ENCODE measurements around the gene SNHG17.
"Not testable (repeated sequence)": the region's sequence is repeated elsewhere in the genome, so short reads cannot be mapped to it uniquely, and the experiment has no call there.

Gene SNHG17

DNA sequence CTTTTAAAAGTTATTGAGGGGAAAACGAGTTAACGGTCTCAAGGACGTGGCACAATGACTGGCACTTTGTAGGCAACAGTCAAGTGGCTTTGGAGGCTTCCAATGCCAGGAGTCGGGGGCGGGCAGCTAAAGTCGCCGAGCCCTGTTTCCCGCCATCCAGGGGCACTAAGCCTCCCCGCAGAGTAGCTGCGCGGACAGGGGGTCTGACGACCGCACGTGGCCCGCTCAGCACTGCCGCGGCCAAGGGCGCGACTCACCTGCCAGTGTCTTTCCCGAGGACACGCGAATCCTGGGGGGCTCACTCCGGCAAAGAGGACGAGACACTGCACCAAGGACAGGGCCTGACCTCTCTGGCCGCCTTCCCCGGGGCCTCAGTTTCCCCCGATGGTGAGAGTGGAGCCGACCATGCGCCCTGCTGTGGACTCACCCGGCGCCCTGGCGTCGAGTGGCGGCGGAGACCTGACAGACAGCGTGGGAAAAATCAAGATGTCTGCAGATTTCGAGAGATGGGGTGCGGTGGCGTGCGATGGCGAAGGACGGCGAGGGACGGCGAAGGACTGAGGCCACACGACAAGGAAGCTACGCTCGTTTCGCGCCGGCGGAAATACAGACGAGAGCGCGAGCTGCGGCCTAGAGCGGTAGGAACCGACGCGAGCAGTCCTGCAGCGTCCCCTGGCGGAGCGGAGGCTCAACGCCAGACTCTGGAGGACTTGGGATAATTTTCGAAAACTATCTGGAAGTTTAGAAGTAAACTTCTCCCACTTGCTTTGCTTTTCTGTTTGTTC lies at the start of gene SNHG17:
SNHG17 (minus strand) TSS at position 559 of the 785 bp plus-strand sequence.
- DNase-seq, result peak; percentile 95

DNA sequence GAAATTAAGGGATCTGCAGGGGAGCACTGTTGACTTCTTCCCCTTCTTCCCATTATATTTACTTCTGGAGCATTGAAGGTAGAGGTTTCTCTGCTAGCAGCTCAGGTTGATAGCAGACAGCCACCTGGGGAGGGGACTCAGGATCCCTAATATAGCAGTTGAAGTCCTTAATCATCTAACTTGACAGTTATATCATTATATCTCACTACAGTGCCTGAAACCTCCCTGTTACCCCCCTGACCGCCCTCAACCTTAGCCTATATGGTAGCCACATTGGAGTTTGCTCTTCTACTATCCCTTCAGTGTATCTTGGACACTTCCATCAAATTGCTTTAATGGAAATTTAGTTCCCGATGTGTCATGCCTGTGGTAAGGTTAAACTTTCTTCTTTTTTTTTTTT lies 44.5 kb upstream of the SNHG17 start:
- DNase-seq, result no peak

DNA sequence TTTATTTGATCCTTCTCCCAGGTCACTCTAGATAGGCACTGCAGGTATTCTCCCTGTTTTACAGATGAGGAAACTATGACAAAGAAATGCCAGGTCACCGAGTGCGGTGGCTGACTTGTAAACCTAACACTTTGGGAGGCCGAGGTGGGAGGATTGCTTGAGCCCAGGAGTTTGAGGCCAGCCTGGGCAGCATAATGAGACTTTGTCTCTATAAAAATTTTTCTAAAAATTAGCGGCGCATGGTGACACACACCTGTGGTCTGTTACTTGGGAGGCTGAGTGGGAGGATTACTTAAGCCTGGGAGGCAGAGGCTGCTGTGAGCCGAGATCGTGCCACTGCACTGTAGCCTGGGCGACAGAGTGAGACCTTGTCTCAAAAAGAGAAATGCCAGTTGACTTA lies 42.6 kb upstream of the SNHG17 start:
- no peak for DNase-seq

DNA sequence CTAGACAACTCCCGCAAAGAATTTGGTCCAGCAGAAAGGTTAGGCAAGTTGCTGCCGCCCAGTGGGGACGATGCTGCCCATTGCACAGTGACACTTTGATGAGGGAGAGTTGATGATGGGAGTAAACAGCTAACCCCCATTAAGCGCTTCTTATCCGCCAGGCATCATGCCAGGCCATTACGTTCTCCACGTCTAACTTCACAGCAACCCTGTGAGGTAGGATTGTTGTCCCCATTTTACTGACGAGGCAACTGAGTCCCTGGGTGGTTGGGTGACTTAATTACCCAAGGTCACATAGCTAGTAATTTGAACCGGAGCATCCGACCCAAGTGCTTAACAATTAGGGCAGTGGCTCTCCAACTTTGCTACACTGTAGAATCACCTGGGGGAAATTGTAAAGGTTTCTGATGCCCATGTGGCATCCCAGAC lies 38.3 kb upstream of the SNHG17 start:
- no peak for DNase-seq

DNA sequence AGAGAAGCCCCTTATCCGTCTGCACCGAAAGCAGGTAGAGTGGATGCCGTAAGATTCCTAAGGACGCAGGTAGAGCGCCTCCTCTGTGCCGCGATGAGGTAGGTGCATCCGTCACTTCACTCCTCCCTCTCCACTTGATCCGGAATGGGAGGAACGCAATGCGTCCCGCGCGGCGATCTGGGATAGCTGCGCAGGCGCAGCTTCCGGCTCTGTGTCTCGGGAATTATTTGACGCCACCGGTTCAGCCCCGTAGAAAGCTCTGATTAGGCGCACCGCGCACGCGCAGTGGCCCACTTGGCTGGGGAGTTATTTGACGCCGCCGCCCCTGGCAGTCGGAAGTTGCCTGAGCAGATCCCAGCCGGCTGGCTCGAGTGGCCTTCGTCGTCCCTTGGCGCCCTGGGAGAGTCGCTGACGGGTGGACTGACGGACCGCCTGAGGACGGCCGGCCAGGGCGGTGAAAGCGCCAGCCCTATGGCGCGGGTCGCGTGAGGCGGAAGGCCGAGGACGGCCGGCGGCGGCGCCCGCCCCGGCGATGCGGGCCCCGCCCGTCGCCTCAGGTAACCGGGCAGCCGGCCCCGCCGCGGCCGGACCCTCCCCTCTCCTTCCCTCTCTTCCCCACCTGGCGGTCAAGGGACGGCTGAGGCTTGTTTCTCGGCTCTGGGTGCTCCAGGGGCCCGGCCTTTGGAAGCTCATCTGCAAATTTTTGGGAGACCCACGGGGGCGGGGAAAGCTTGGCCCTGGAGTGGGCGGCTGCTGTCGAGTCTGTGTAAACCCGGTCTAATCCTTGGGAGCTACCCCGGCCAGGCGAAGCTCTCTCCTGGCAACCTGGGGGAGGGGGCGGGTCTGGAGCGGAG lies 37.6 kb upstream of the SNHG17 start, which contains the start of gene RALGAPB:
RALGAPB (plus strand) TSS at position 331 of the 854 bp plus-strand sequence. CDS start 15,590 bp downstream, outside the sequence.
- peak; percentile 98 for DNase-seq

DNA sequence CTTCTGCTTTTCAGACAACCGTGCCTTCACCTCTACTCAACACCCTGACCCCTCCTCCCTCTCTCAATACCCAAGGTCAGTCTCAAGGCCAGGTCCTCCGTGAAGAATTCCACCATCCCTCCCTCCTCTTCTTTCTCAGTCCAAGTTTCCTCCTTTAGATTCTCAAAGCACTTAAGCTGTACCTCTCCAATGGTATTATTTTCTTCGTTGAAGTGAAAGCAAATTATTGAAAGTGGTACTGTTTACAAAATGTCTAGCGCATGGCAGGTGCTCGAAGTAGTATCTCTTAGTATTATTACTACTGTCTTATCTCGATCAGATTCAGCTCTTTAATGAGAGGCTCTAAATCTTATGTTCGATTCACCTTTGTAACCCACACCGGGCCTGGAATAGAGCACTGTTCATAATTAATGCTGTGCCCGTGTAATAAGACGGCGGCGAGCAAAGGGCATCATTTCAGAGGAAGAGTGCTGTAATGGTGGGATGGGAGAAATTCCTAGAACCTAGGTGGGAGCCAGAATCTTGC lies 36.9 kb upstream of the SNHG17 start:
- no peak for DNase-seq

DNA sequence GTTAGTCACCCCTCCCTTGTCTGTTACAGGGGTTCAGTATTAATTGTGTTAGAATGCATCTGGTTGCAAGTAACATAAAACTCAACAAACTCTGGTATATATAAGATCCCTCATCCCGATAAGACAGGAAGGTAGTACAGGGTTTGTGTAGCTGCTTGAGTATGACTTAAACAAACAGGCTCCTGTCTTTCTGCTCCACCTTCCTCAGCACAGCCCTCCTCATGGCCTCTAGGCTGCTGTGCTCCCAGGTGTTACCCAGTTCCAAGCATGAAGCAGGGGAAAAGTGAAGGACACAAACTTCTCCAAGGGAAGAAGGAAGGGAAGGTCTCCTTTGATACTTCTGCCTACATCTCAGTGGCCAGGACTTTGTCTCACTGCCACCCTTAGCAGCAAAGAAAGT lies 36.1 kb upstream of the SNHG17 start:
- DNase-seq, result no peak

DNA sequence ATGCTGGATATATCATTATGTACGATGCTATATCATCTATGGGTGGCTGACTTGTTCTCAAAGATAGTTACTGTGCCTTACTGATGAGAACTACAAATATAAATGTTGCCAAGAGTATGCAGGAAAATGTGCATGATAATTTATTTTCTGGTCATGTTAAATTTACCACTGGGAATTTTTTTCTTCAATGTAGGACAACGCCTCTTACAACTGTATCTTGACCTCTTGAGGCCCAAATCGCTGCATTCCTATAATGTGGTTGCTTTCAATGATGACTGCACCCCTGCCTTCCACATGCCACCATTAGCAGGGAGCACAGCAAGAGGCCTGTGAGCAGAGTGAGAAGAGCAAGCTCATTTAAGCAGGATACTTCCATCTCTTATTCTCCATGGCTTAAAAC lies 31.9 kb upstream of the SNHG17 start:
- DNase-seq, result no peak

DNA sequence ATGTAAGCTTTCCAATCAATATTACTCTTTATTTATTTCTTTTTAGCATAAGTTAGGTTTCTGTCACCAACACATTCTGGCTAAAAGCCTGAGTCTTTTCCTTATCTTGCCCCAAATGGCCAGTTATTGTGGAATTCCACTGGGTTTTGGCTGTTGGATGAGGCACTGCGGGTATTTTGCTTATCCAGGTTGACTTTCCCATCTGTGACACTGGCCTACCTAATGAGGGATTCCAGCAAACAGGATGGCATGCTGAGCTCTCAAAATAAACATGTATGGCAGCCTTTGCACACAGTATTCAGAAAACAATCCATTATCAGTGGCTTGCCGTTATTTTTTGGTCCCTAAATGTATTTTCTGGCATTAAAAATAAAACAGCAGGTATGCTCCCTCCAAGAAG lies 31.0 kb upstream of the SNHG17 start:
- DNase-seq, result no peak

DNA sequence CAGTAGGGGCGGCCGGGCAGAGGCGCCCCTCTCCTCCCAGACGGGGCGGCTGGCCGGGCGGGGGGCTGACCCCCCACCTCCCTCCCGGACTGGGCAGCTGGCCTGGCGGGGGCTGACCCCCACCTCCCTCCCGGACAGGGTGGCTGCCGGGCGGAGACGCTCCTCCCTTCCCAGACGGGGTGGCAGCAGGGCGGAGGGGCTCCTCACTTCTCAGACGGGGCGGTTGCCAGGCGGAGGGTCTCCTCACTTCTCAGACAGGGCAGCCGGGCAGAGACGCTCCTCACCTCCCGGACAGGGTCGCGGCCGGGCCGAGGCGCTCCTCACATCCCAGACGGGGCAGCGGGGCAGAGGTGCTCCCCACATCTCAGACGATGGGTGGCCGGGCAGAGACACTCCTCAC lies 26.4 kb upstream of the SNHG17 start:
- not testable (repeated sequence) for DNase-seq

DNA sequence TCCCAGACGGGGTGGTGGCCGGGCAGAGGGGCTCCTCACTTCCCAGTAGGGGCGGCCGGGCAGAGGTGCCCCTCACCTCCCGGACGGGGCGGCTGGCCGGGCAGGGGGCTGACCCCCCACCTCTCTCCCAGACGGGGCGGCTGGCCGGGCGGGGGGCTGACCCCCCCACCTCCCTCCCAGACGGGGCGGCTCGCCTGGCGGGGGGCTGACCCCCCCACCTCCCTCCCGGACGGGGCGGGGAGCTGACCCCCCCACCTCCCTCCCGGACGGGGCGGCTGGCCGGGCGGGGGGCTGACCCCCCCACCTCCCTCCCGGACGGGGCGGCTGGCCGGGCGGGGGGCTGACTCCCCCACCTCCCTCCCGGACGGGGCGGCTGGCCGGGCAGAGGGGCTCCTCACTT lies 26.0 kb upstream of the SNHG17 start:
- not testable (repeated sequence) for DNase-seq

DNA sequence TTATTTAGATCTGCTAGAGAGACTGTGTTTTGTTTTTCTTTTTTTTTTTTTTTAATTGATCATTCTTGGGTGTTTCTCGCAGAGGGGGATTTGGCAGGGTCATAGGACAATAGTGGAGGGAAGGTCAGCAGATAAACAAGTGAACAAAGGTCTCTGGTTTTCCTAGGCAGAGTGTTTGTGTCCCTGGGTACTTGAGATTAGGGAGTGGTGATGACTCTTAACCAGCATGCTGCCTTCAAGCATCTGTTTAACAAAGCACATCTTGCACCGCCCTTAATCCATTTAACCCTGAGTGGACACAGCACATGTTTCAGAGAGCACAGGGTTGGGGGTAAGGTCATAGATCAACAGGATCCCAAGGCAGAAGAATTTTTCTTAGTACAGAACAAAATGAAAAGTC lies 25.5 kb upstream of the SNHG17 start:
- not testable (repeated sequence) for DNase-seq

DNA sequence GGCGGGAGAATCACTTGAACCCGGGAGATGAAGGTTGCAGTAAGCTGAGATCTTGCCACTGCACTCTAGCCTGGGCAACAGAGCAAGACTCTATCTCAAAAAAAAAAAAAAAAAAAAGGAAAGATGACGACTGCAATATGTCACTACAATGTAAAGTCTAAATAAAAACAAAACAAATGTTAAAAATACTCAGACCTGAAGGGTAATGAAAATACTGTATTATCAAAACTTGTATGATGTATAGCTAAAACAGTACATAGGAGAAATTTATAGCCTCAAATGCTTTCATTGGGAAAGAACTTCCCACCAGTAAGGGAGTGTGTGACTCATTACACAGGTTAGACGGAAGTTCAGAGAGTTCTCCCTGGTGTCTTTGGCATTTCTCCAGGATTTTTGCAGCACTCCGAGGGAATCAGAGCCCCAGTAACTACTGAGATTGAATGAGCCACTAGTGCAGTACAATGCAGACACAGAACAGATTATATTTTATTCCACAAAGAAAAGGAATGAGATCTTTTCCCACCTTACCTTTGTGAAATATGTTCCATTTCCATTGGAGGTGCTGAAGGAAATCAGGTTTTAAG lies 25.0 kb upstream of the SNHG17 start:
- peak; percentile 16 for DNase-seq

DNA sequence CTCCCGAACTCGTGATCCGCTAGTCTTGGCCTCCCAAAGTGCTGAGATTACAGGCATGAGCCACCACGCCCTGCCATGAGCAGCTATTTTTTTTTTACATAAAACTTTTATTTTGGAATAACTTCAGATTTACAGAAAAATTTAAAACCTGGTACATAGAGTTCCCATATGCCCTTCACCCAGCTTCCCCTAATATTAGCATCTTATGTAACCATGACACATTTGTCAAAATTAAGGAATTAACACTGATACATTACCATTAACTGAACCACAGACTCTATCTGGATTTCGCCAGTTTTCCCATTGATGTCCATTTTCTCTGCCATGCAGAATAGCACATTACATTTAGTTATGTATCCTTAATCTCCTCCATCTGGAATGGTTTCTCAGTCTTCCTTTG lies 23.2 kb upstream of the SNHG17 start:
- DNase-seq, result no peak

DNA sequence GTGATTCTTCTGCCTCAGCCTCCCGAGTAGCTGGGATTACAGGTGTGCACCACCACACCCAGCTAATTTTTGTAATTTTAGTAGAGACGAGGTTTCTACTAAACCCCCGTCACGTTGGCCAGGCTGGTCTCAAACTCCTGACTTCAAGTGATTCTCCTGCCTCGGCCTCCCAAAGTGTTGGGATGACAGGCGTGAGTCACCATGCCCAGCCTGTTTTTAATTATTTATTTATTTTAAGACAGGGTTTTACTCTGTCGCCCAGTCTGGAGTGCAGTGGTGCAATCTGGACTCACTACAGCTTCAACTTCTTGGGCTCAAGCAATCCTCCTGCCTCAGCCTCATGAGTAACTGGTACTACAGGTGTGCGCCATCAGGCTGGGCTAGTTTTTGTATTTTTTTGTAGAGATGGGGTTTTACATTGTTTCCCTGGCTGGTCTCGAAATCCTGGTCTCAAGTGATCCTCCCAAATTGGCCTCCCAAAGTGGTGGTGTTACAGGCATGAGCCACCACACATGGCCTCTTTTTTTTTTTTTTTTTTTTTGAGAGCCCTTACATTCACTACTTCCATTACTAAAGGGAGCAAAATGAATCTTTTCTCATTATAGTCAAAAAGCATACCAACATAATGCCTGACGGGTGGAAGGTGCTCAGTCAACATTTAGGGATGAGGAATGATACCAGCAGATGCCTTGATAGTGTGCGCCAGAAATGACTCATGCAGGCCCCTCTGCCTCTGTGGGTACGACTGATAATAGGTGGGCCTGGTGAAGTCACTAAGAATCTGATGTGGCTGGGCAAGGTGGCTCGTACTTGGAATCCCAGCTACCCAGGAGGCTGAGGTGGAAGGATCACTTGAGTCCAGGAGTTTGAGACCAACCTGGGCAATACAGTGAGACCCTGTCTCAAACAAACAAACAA lies 19.7 kb upstream of the SNHG17 start:
- DNase-seq, result no peak

DNA sequence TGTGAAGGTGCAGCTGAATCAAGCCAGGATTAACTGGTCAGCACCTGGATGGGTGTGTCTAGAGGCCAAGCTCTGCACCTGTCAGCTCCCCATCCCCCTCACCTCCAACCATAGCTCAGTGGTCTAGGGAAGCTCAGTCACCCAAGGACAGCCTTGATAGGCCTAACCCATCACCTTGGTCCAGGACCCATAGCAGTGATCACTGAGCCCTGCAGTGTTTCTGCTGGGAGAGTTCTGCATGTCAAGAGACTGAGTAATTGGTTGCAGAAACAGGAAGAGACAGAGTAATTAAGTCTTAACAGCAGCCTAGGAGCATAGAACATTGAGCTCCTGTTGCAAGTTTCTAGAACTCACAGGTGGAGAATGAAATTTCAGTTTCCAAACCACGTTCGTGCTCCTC lies 18.8 kb upstream of the SNHG17 start:
- peak; percentile 22 for DNase-seq

DNA sequence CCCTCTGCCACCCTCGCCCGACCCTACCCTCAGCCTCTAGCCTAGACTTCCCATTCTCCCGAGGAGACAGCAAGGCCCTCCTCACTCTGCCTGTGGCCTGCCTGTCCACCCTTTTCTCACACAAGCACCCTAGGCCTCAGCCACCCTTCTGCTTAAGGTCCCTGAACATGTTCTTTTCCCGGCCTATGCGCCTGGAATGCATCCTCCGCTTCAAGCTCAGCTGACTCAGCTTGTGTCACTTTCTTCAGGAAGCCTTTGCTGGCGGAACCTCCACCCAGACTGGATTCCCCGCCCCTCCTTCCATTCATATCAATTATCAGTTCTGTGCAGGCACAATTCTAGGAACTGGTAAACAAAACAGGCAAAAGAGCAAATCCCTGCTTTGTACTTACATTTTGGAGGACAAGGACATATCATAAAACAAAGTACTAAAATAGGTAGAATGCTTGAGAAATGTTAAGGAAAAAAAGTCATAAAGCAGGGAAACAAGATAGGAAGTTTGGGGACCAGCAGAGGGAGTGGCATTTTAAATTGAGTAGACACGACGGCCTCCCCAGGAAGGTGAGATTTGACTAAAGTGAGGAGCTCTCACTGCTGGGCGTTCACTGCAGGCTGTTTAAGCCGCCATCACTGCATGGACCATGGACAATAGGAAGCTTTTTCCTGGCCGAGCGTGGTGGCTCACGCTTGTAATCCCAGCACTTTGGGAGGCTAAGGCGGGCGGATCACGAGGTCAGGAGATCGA lies 17.9 kb upstream of the SNHG17 start:
- no peak for DNase-seq

DNA sequence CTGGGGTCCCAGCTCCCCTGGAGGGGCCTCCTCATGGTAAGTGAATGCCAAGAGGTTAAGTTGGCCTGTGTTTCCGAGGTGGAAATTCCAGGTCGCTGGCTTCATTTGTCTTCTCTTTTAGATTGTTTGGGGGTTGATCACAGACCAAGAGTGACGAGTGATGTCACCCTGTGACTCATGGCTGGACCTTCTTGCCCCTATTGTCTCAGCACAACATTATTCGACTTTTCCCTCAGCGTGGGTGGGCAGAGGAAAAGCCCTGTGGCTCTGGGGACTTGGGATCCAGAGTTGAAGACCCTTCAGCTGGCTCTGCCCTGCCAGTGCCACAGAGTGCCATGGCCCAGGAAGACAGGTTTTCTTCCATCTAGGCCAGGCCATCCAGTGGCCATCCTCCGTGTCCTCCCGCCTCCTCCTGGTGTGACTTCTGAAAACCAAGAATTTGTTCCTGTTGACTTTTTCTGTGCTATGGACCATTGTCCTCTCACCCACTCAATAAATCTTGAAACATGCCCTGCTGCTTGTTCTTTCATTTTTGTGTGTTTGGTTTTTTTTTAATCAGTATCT lies 15.4 kb upstream of the SNHG17 start:
- DNase-seq, result no peak

DNA sequence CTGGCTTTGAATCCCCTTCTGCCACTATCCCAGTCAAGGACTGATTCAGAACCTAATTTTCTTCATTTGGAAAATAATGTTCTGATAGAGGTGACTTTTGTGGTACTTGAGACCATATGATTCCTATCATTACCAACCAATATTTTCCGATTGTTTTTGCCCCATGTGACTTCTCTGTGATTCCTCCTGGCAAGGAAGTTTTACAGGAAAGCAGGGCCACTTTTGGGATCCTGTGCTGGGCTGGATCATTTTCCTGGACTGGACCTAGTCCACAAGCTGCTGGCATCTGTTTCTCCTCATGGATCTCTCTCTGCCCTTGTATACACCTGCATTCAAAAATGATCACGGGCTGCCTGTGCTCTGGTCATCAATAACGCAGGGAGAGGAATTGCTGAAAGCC lies 13.9 kb upstream of the SNHG17 start:
- no peak for DNase-seq

DNA sequence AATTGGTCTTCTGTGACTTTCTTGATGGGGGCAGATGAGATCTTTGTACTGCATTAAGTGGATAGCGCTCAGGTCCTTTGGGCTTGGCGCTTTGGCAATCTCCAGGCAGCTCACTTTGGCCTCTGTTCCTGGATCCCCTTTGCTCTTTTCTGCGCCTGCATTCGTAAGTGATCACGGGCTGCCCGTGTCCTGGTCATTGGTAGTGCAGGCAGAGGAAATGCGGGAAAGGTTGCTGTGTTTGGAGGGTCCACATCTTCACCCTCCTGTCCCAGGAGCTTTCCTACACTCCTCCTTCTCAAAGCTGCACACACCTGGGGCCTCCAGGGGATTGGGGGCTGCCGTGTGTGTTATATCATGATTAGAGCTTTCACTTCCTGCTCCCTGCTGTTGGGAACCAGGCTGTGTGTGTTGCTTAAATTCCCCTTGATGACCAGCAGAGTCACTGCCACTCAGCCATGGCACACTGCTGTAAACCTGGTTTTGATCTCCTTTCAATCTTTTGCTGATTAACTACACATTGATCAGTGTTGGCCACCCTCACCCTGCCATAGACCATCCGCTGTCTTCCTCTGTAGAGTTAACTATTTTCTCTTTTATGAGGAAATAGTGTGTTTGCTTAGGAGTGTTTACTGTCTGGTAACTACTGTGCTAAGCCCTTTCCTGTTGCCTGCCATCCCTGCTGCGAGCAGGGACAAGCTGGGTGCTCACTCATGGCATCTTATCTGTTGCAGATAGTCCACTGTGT lies 13.0 kb upstream of the SNHG17 start:
- no peak for DNase-seq
